Activated CD4-positive, alpha-beta T cell treated with anti-CD3 and anti-CD28 coated beads for 4 hours (primary cell): ENCODE results near the gene USP35.
"Not testable (repeated sequence)": the region's sequence is repeated elsewhere in the genome, so short reads cannot be mapped to it uniquely, and the experiment has no call there.

Source experiments
- DNase-seq, 2 donors: peaks; one replicate each; pipeline ENCODE4 v3.0.0-alpha.2; 2020

The USP35 gene

GRCh38 chr11:78170874-78171549 lies 17.7 kb upstream of the USP35 start:
- no peak for DNase-seq

- DNase-seq, result no peak
Observed at GRCh38 chr11:78171951-78172350, 16.8 kb upstream of the USP35 start.

- DNase-seq, result not testable (repeated sequence)
Observed at GRCh38 chr11:78175862-78176261, 12.9 kb upstream of the USP35 start.

GRCh38 chr11:78176605-78177141 lies 12.0 kb upstream of the USP35 start:
- no peak for DNase-seq

GRCh38 chr11:78177216-78177615 lies 11.5 kb upstream of the USP35 start:
- no peak for DNase-seq

- DNase-seq, result no peak
Observed at GRCh38 chr11:78179459-78180071, 9.2 kb upstream of the USP35 start.

GRCh38 chr11:78180751-78181150 lies 8.0 kb upstream of the USP35 start:
- no peak for DNase-seq

GRCh38 chr11:78181185-78181584 lies 7.5 kb upstream of the USP35 start:
- DNase-seq, result no peak

- DNase-seq, result peak; percentile 81 to 86
Observed at GRCh38 chr11:78187366-78188285, 1.1 kb upstream of the USP35 start.

- no peak for DNase-seq
Observed at GRCh38 chr11:78189174-78189724, 530 bp downstream of the USP35 start.

GRCh38 chr11:78189851-78190250 lies 1.1 kb downstream of the USP35 start:
- DNase-seq, result no peak

- DNase-seq, result no peak
Observed at GRCh38 chr11:78190374-78190773, 1.7 kb downstream of the USP35 start.

GRCh38 chr11:78190871-78191538 lies 2.3 kb downstream of the USP35 start:
- DNase-seq, result no peak

GRCh38 chr11:78192223-78192719 lies 3.6 kb downstream of the USP35 start:
- DNase-seq, result no peak

- peak; percentile 19 for DNase-seq
Observed at GRCh38 chr11:78192911-78193351, 4.2 kb downstream of the USP35 start.

- DNase-seq, result no peak
Observed at GRCh38 chr11:78193806-78194205, 5.1 kb downstream of the USP35 start.

- no peak for DNase-seq
Observed at GRCh38 chr11:78194490-78194889, 5.8 kb downstream of the USP35 start.

- DNase-seq, result no peak
Observed at GRCh38 chr11:78195917-78196560, 7.3 kb downstream of the USP35 start.

- no peak for DNase-seq
Observed at GRCh38 chr11:78196661-78197091, 8.0 kb downstream of the USP35 start.

GRCh38 chr11:78197816-78198215 lies 9.1 kb downstream of the USP35 start:
- no peak for DNase-seq

- DNase-seq, result no peak
Observed at GRCh38 chr11:78199015-78199652, 10.4 kb downstream of the USP35 start.
